CD4-positive, CD25-positive, alpha-beta regulatory T cell (primary cell): ENCODE results near the gene ATG4C. TPM values are rescaled to one million over a fixed set of nuclear protein-coding genes. Genes with fewer than 3 reads are reported as not detected.

Source experiments
- ATAC-seq, 2 donors: fragments of 150-1000 bp; cut with Tn5 transposase; one replicate each; pipeline ENCODE4 v1.10.0; 2021; ENCODE audit warnings: low read depth in 2 of 2, moderate number of reproducible peaks in 2 of 2, moderate library complexity in 1 of 2
- DNase-seq, 3 donors: peaks; one replicate each; pipeline versions ENCODE4 v3.0.0 to v3.0.0-alpha.2; 2012 to 2022; ENCODE audit warnings: mixed read lengths in 1 of 3
- H3K27ac ChIP-seq: one replicate; pipeline ENCODE4 v1.7.0; 2013; ENCODE audit warnings: mild to moderate bottlenecking, low read length; ENCODE audit not compliant: insufficient read depth, poor library complexity, severe bottlenecking
- H3K27me3 ChIP-seq: one replicate; pipeline ENCODE4 v1.7.0; 2013; ENCODE audit warnings: low read length; ENCODE audit not compliant: control insufficient read depth, insufficient read depth
- H3K36me3 ChIP-seq: one replicate; pipeline ENCODE4 v1.7.0; 2013; ENCODE audit warnings: mild to moderate bottlenecking, low read length, moderate library complexity; ENCODE audit not compliant: control insufficient read depth, insufficient read depth
- H3K4me1 ChIP-seq: 2 replicates; pipeline ENCODE4 v1.7.0; 2013; ENCODE audit warnings: mild to moderate bottlenecking, low read length; ENCODE audit not compliant: insufficient read depth, control insufficient read depth, poor library complexity, severe bottlenecking
- H3K4me3 ChIP-seq: one replicate; pipeline ENCODE4 v1.7.0; 2013; ENCODE audit warnings: low read depth, mild to moderate bottlenecking, low read length, moderate library complexity
- H3K9me3 ChIP-seq, 2 experiments: 1 replicate in 1 of 2; 2 replicates in 1 of 2; pipeline ENCODE4 v1.7.0; 2013; ENCODE audit warnings: low read length in 2 of 2, mild to moderate bottlenecking in 1 of 2, moderate library complexity in 1 of 2; ENCODE audit not compliant: control insufficient read depth in 2 of 2
- H3K27ac Mint-ChIP-seq, 3 donors: one replicate each; pipeline ENCODE4 v1.8.0; 2020 to 2022; ENCODE audit warnings: mild to moderate bottlenecking in 3 of 3, mixed read lengths in 3 of 3, moderate library complexity in 2 of 3
- H3K27me3 Mint-ChIP-seq: one replicate; pipeline ENCODE4 v1.8.0; 2022; ENCODE audit warnings: mild to moderate bottlenecking, mixed read lengths
- H3K36me3 Mint-ChIP-seq: one replicate; pipeline ENCODE4 v1.8.0; 2020; ENCODE audit warnings: mixed read lengths
- H3K4me1 Mint-ChIP-seq, 4 donors: one replicate each; pipeline ENCODE4 v1.8.0; 2020 to 2022; ENCODE audit warnings: mixed read lengths in 4 of 4, mild to moderate bottlenecking in 1 of 4
- H3K4me3 Mint-ChIP-seq, 4 donors: one replicate each; pipeline ENCODE4 v1.8.0; 2020 to 2022; ENCODE audit warnings: mild to moderate bottlenecking in 4 of 4, mixed read lengths in 4 of 4, moderate library complexity in 3 of 4
- H3K9me3 Mint-ChIP-seq, 7 donors: one replicate each; pipeline ENCODE4 v1.8.0; 2020 to 2022; ENCODE audit warnings: mixed read lengths in 7 of 7, mild to moderate bottlenecking in 3 of 7, moderate library complexity in 2 of 7
- polyA plus RNA-seq, 4 donors: library from polyadenylated mRNA; unstranded; fragments of 300-500 nt; fragmentation: Illumina TruSeq; gene quantifications; one replicate each; pipeline ENCODE4 v1.2.3, GENCODE V29; 2021
- total RNA-seq: library from RNA; stranded (reverse); gene quantifications from one replicate; pipeline ENCODE4 v1.2.3, GENCODE V29; 2022

Gene ATG4C
- total and polyA plus RNA-seq, 5 donors from 2014 or later: 5.3 to 16.9 (median 11.7) TPM

GRCh38 chr1:62903522-62903921 is 119.6 kb downstream of the ATG4C start:
- H3K9me3 ChIP-seq: no peaks in the 10 kb centered on the region
- H3K9me3 Mint-ChIP-seq: peaks cover 0 to 2% (median 0%) of the 10 kb centered on the region in 7 donors
- no peak for DNase-seq
- H3K27ac ChIP-seq: no peak overlapping the region
- H3K36me3 Mint-ChIP-seq: no peaks in the 10 kb centered on the region
- no peaks in the 10 kb centered on the region for H3K36me3 ChIP-seq
- H3K27me3 Mint-ChIP-seq: no peaks in the 10 kb centered on the region
- H3K4me1 ChIP-seq: no peaks in the 10 kb centered on the region
- no peak overlapping the region for H3K4me3 Mint-ChIP-seq
- no peak for ATAC-seq
- H3K27me3 ChIP-seq: no peaks in the 10 kb centered on the region
- no peak overlapping the region for H3K27ac Mint-ChIP-seq
- H3K4me3 ChIP-seq: no peak overlapping the region
- peaks cover 0 to 5% (median 2%) of the 10 kb centered on the region in 4 donors for H3K4me1 Mint-ChIP-seq

- Mint-ChIP-seq H3K36me3 (no peaks in the 10 kb centered on the region), H3K4me1 (peaks cover 0 to 10% (median 5%) of the 10 kb centered on the region in 4 donors), H3K27ac (no peak overlapping the region), H3K27me3 (no peaks in the 10 kb centered on the region), H3K9me3 (peaks cover 0 to 2% (median 0%) of the 10 kb centered on the region in 7 donors), H3K4me3 (no peak overlapping the region)
- no peaks in the 10 kb centered on the region for H3K36me3 ChIP-seq
- H3K4me3 ChIP-seq: no peak overlapping the region
- H3K9me3 ChIP-seq: no peaks in the 10 kb centered on the region
- no peaks in the 10 kb centered on the region for H3K4me1 ChIP-seq
- no peak for DNase-seq
- H3K27me3 ChIP-seq: no peaks in the 10 kb centered on the region
- H3K27ac ChIP-seq: no peak overlapping the region
- ATAC-seq: no peak
Observed at GRCh38 chr1:62903982-62904855, 120.3 kb downstream of the ATG4C start.

- Histone ChIP-seq H3K4me3 (no peak overlapping the region), H3K27me3 (no peaks in the 10 kb centered on the region), H3K27ac (no peak overlapping the region), H3K9me3 (no peaks in the 10 kb centered on the region), H3K36me3 (no peaks in the 10 kb centered on the region), H3K4me1 (no peaks in the 10 kb centered on the region)
- Mint-ChIP-seq H3K36me3 (no peaks in the 10 kb centered on the region), H3K9me3 (no peaks in the 10 kb centered on the region), H3K27ac (no peak overlapping the region), H3K27me3 (no peaks in the 10 kb centered on the region), H3K4me1 (peaks cover 0 to 10% (median 5%) of the 10 kb centered on the region in 4 donors), H3K4me3 (no peak overlapping the region)
- ATAC-seq: no peak
- DNase-seq: no peak
Observed at GRCh38 chr1:62904856-62905225, 120.9 kb downstream of the ATG4C start.

GRCh38 chr1:62905309-62905708 is 121.4 kb downstream of the ATG4C start:
- Histone ChIP-seq H3K27me3 (no peaks in the 10 kb centered on the region), H3K36me3 (no peaks in the 10 kb centered on the region), H3K4me3 (no peak overlapping the region), H3K4me1 (no peaks in the 10 kb centered on the region), H3K9me3 (no peaks in the 10 kb centered on the region), H3K27ac (no peak overlapping the region)
- no peak for DNase-seq
- Mint-ChIP-seq H3K27me3 (no peaks in the 10 kb centered on the region), H3K36me3 (no peaks in the 10 kb centered on the region), H3K27ac (no peak overlapping the region), H3K4me1 (peaks cover 0 to 10% (median 5%) of the 10 kb centered on the region in 4 donors), H3K9me3 (no peaks in the 10 kb centered on the region), H3K4me3 (no peak overlapping the region)
- ATAC-seq: no peak

- Histone ChIP-seq H3K27ac (no peak overlapping the region), H3K9me3 (no peaks in the 10 kb centered on the region), H3K36me3 (no peaks in the 10 kb centered on the region), H3K27me3 (no peaks in the 10 kb centered on the region), H3K4me1 (no peaks in the 10 kb centered on the region), H3K4me3 (no peak overlapping the region)
- Mint-ChIP-seq H3K9me3 (no peaks in the 10 kb centered on the region), H3K27me3 (no peaks in the 10 kb centered on the region), H3K4me1 (peaks cover 0 to 10% (median 5%) of the 10 kb centered on the region in 4 donors), H3K36me3 (no peaks in the 10 kb centered on the region), H3K4me3 (no peak overlapping the region), H3K27ac (no peak overlapping the region)
- ATAC-seq (no peak), DNase-seq (no peak)
Observed at GRCh38 chr1:62905872-62906271, 121.9 kb downstream of the ATG4C start.

- Histone ChIP-seq H3K27ac (no peak overlapping the region), H3K4me1 (no peaks in the 10 kb centered on the region), H3K4me3 (no peak overlapping the region), H3K36me3 (no peaks in the 10 kb centered on the region), H3K9me3 (no peaks in the 10 kb centered on the region), H3K27me3 (no peaks in the 10 kb centered on the region)
- Mint-ChIP-seq H3K36me3 (no peaks in the 10 kb centered on the region), H3K27ac (no peak overlapping the region), H3K4me1 (peaks cover 0 to 10% (median 5%) of the 10 kb centered on the region in 4 donors), H3K27me3 (no peaks in the 10 kb centered on the region), H3K4me3 (no peak overlapping the region), H3K9me3 (no peaks in the 10 kb centered on the region)
- DNase-seq (peak in 1 of 3 donors; percentile 4), ATAC-seq (no peak)
Observed at GRCh38 chr1:62906428-62906886, 122.5 kb downstream of the ATG4C start.

- DNase-seq (peak in 1 of 3 donors; percentile 1), ATAC-seq (no peak)
- Histone ChIP-seq H3K4me1 (no peaks in the 10 kb centered on the region), H3K36me3 (no peaks in the 10 kb centered on the region), H3K27ac (no peak overlapping the region), H3K27me3 (no peaks in the 10 kb centered on the region), H3K4me3 (no peak overlapping the region), H3K9me3 (no peaks in the 10 kb centered on the region)
- no peaks in the 10 kb centered on the region for H3K36me3 Mint-ChIP-seq
- peaks cover 0 to 10% (median 5%) of the 10 kb centered on the region in 4 donors for H3K4me1 Mint-ChIP-seq
- no peaks in the 10 kb centered on the region for H3K27me3 Mint-ChIP-seq
- H3K4me3 Mint-ChIP-seq: no peak overlapping the region
- no peak overlapping the region for H3K27ac Mint-ChIP-seq
- H3K9me3 Mint-ChIP-seq: no peaks in the 10 kb centered on the region
Observed at GRCh38 chr1:62908168-62908695, 124.3 kb downstream of the ATG4C start.
